ENCODE results near the gene NUBP2.

NUBP2 gene

DNA sequence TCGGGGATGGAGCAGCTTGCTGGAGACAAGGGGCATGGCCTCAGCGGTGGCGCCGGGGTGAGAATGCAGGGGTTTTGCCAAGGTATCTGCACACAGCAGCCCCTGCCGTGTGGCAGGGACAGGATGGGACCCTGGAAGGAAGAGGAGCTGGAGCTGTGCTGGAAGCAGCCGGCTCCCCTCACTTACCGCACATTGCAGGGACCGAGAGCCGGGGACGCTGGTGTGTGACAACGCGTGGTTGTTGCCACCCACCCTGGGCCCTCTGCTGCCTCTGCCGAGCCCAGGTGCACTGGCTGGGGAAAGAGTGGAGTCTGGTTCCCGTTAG, 3.0 kb downstream of the NUBP2 start:
- DNase-seq: no peak
- H3K27me3 ChIP-seq (replicated peaks): no peaks in the 10 kb centered on the region
- TF ChIP-seq, protein P1, sequence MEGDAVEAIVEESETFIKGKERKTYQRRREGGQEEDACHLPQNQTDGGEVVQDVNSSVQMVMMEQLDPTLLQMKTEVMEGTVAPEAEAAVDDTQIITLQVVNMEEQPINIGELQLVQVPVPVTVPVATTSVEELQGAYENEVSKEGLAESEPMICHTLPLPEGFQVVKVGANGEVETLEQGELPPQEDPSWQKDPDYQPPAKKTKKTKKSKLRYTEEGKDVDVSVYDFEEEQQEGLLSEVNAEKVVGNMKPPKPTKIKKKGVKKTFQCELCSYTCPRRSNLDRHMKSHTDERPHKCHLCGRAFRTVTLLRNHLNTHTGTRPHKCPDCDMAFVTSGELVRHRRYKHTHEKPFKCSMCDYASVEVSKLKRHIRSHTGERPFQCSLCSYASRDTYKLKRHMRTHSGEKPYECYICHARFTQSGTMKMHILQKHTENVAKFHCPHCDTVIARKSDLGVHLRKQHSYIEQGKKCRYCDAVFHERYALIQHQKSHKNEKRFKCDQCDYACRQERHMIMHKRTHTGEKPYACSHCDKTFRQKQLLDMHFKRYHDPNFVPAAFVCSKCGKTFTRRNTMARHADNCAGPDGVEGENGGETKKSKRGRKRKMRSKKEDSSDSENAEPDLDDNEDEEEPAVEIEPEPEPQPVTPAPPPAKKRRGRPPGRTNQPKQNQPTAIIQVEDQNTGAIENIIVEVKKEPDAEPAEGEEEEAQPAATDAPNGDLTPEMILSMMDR (IDR thresholded peaks at IDR 0.05; ENCODE audit: low read depth, low read length, missing control alignments): no peak
- no peak overlapping the region for H3K27ac ChIP-seq
- in situ Hi-C loops (cut with HindIII; ENCODE audit: low pct_ligation_motif_present, low sequenced_read_pairs): no loop called here
- no peak overlapping the region for H3K4me3 ChIP-seq (ENCODE audit: low read depth, low read length)
- peaks cover 31% of the 10 kb centered on the region for H3K36me3 ChIP-seq (replicated peaks)

DNA sequence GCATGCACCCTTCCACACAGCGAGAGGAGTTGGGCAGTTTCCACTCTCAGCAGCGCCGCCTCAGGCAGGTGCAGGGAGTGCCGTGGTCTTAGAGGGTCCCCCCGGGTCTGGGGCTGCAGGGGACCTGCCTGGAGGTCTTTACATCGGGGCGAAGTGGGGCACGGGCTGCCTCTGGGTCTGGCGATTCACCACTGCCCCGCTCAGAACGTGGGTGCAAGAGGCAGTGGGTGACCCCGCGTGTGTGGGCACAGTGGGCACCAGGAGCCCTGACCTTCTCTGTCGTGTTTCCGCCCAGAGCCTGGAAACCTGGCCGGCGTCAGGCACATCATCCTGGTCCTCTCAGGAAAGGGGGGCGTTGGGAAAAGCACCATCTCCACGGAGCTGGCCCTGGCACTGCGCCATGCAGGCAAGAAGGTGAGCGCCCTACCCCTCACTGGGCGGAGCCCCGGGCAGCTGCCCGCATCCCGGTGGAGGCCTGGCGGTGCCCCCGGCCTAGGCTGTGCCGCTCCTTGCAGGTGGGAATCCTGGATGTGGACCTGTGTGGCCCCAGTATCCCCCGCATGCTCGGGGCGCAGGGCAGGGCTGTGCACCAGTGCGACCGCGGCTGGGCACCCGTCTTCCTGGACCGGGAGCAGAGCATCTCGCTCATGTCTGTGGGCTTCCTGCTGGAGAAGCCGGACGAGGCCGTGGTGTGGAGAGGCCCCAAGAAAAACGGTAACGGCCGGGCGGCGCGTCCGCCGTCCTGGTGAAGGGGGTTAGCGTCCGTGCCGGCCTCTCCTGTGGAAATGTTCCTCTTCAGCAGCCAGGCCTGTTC, 3.7 kb downstream of the NUBP2 start:
- no peak overlapping the region for H3K27ac ChIP-seq
- no peaks in the 10 kb centered on the region for H3K27me3 ChIP-seq (replicated peaks)
- TF ChIP-seq, protein P1 (IDR thresholded peaks at IDR 0.05; ENCODE audit: low read depth, low read length, missing control alignments): peak; percentile 2
- in situ Hi-C loops (cut with HindIII; ENCODE audit: low pct_ligation_motif_present, low sequenced_read_pairs): no loop called here
- H3K4me3 ChIP-seq (ENCODE audit: low read depth, low read length): no peak overlapping the region
- H3K36me3 ChIP-seq (replicated peaks): peaks cover 27% of the 10 kb centered on the region
- no peak for DNase-seq

DNA sequence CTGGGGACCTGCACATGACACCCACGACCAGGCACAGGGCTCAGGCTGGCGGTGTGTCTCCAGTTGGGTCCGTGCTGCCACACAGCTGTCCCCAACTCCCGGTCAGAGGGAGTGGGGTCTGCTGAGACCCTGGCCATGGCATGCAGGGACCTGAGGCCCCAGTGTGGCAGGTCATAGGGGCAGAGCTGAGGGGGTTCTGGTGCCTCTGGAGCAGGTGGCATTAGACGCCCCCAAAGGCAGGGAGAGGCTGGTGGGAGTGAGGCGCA, 4.2 kb downstream of the NUBP2 start:
- H3K36me3 ChIP-seq (replicated peaks): peaks cover 27% of the 10 kb centered on the region
- H3K4me3 ChIP-seq (ENCODE audit: low read depth, low read length): no peak overlapping the region

DNA sequence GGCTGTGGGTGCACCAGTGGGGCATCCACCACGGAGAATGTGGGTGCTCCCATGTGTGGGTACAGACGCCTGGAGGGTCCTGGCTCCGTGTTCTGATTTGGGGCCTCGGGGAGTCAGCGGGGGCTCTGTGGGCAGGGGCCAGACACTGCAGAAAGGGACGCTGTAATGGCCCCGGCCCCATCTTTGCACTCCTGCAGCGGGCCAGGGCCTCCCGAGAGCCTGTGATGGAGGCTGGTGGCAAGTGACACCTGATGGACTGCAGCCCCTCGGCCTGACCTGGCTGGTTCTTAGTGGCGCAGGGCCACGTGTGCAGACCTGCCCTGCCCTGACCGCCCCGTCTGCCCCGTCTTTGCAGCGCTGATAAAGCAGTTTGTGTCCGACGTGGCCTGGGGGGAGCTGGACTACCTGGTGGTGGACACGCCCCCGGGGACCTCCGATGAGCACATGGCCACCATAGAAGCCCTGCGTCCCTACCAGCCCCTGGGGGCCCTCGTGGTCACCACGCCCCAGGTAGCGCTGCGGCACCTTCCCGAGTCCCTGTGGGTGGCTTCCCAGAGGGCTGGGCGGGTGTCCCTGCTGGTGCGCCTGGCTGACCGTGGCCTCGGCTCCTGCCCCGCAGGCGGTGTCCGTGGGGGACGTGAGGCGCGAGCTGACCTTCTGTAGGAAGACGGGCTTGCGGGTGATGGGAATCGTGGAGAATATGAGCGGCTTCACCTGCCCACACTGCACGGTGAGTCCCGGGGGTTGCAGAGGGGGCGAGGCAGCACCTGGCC, 4.7 kb downstream of the NUBP2 start:
- DNase-seq: no peak
- Histone ChIP-seq H3K27ac (no peak overlapping the region), H3K36me3 (replicated peaks) (peaks cover 27% of the 10 kb centered on the region), H3K4me3 (ENCODE audit: low read depth, low read length) (no peak overlapping the region), H3K27me3 (replicated peaks) (no peaks in the 10 kb centered on the region)
- TF ChIP-seq, protein P1 (IDR thresholded peaks at IDR 0.05; ENCODE audit: low read depth, low read length, missing control alignments): no peak
- in situ Hi-C loops (cut with HindIII; ENCODE audit: low pct_ligation_motif_present, low sequenced_read_pairs): no loop called here

More for the DNA sequence above, 4.2 kb downstream of the NUBP2 start:
- no peak overlapping the region for H3K27ac ChIP-seq
- DNase-seq: no peak
- TF ChIP-seq, protein P1 (IDR thresholded peaks at IDR 0.05; ENCODE audit: low read depth, low read length, missing control alignments): no peak
- no peaks in the 10 kb centered on the region for H3K27me3 ChIP-seq (replicated peaks)
- in situ Hi-C loops (cut with HindIII; ENCODE audit: low pct_ligation_motif_present, low sequenced_read_pairs): no loop called here

DNA sequence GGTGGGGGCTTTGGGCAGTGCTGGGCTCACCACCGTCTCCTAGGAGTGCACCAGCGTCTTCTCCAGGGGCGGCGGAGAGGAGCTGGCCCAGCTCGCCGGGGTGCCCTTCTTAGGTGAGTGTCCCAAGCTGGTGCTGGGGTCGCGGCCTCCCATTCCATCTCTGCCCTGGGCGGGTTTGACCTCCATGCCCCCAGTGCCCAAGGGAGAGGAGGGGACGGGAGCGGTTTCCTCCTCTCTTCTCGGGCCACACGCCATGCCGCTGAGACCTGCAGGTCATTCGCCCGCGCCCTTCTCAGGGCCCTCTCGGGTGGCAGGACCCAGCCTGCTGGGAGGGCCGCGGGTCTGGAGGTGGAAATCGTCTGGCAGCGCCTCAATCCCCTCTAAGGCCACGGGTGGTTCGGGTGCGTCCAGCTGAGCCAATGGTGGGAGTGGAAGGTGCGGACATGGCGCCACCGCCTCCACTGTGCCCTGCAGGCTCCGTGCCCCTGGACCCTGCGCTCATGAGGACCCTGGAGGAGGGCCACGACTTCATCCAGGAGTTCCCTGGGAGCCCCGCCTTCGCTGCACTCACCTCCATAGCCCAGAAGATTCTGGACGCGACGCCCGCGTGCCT, 5.4 kb downstream of the NUBP2 start:
- peaks cover 27% of the 10 kb centered on the region for H3K36me3 ChIP-seq (replicated peaks)
- no peak for DNase-seq
- H3K4me3 ChIP-seq (ENCODE audit: low read depth, low read length): no peak overlapping the region
- TF ChIP-seq, protein P1 (IDR thresholded peaks at IDR 0.05; ENCODE audit: low read depth, low read length, missing control alignments): no peak
- no peak overlapping the region for H3K27ac ChIP-seq
- no peaks in the 10 kb centered on the region for H3K27me3 ChIP-seq (replicated peaks)
- in situ Hi-C loops (cut with HindIII; ENCODE audit: low pct_ligation_motif_present, low sequenced_read_pairs): no loop called here

Measured in brain microvascular endothelial cell (primary cell).